GM19238 (cell line): ENCODE data around the gene TXNDC16.

Experiments used
- DNase-seq: peaks from one replicate; pipeline ENCODE4 v3.0.0; 2011; ENCODE audit warnings: low spot score; ENCODE audit not compliant: insufficient read length

Gene TXNDC16

GRCh38 chr14:52447236-52447635 is 105.1 kb downstream of the TXNDC16 start:
- DNase-seq: no peak

GRCh38 chr14:52446355-52446754 is 106.0 kb downstream of the TXNDC16 start:
- no peak for DNase-seq

GRCh38 chr14:52443506-52443905 is 108.8 kb downstream of the TXNDC16 start:
- DNase-seq: no peak

GRCh38 chr14:52442602-52443001 is 109.7 kb downstream of the TXNDC16 start:
- DNase-seq: no peak

- DNase-seq: no peak
These were observed 110.1 kb downstream of the TXNDC16 start for GRCh38 chr14:52442166-52442565.

GRCh38 chr14:52439476-52439875 is 112.8 kb downstream of the TXNDC16 start:
- no peak for DNase-seq

- DNase-seq: no peak
These were observed 117.3 kb downstream of the TXNDC16 start for GRCh38 chr14:52434955-52435354.

GRCh38 chr14:52430474-52430873 is 121.8 kb downstream of the TXNDC16 start:
- no peak for DNase-seq

- DNase-seq: no peak
These were observed 122.9 kb downstream of the TXNDC16 start for GRCh38 chr14:52429451-52429850.

- no peak for DNase-seq
These were observed 124.8 kb downstream of the TXNDC16 start for GRCh38 chr14:52427460-52427859.

GRCh38 chr14:52422650-52423356 is 129.5 kb downstream of the TXNDC16 start:
- DNase-seq: no peak

- no peak for DNase-seq
These were observed 135.2 kb downstream of the TXNDC16 start for GRCh38 chr14:52417139-52417538.

GRCh38 chr14:52413729-52414408 is 138.4 kb downstream of the TXNDC16 start:
- no peak for DNase-seq

GRCh38 chr14:52412426-52412825 is 139.9 kb downstream of the TXNDC16 start:
- DNase-seq: no peak

- DNase-seq: no peak
These were observed 147.0 kb downstream of the TXNDC16 start for GRCh38 chr14:52405314-52405713.

GRCh38 chr14:52402812-52403526 is 149.3 kb downstream of the TXNDC16 start:
- DNase-seq: no peak

GRCh38 chr14:52400846-52401245 is 151.5 kb downstream of the TXNDC16 start:
- no peak for DNase-seq

- no peak for DNase-seq
These were observed 152.2 kb downstream of the TXNDC16 start for GRCh38 chr14:52399921-52400595.

- no peak for DNase-seq
These were observed 153.2 kb downstream of the TXNDC16 start for GRCh38 chr14:52399104-52399503.

GRCh38 chr14:52397844-52398243 is 154.5 kb downstream of the TXNDC16 start:
- DNase-seq: no peak

GRCh38 chr14:52395728-52396127 is 156.6 kb downstream of the TXNDC16 start:
- DNase-seq: no peak
